Activated CD4-positive, CD25-positive, alpha-beta regulatory T cell treated with anti-CD3 and anti-CD28 coated beads, Interleukin-2, amount 50 U/mL, for 72 hours (primary cell): Measurements from ENCODE around the gene TBC1D13.
"Not testable (repeated sequence)": the region's sequence is repeated elsewhere in the genome, so short reads cannot be mapped to it uniquely, and the experiment has no call there.

Experiments used
- DNase-seq: peaks from one replicate; pipeline ENCODE4 v3.0.0; 2021

TBC1D13 gene

GRCh38 chr9:128847803-128848202 lies 60.8 kb downstream of the TBC1D13 start:
- DNase-seq: no peak

GRCh38 chr9:128851024-128851423 lies 64.0 kb downstream of the TBC1D13 start:
- not testable (repeated sequence) for DNase-seq

GRCh38 chr9:128851779-128852600 lies 64.9 kb downstream of the TBC1D13 start:
- not testable (repeated sequence) for DNase-seq

- not testable (repeated sequence) for DNase-seq
Observed at GRCh38 chr9:128852646-128853045, 65.6 kb downstream of the TBC1D13 start.

- not testable (repeated sequence) for DNase-seq
Observed at GRCh38 chr9:128854454-128854853, 67.4 kb downstream of the TBC1D13 start.

GRCh38 chr9:128858476-128858875 lies 71.4 kb downstream of the TBC1D13 start:
- DNase-seq: not testable (repeated sequence)
